T1000 (cell line): ENCODE data around the gene GSTP1.
A peak's percentile ranks its signal among the peaks of the same experiment; 100 is the strongest.
"Not testable (repeated sequence)": the region's sequence is repeated elsewhere in the genome, so short reads cannot be mapped to it uniquely, and the experiment has no call there.

Experiments
- DNase-seq: peaks from one replicate; lab custom pipeline; 2025; ENCODE audit warnings: mixed read lengths; lab: John Stamatoyannopoulos, UW

The GSTP1 gene

GRCh38 chr11:67614730-67615714, 31.4 kb downstream of the GSTP1 start:
- peak; percentile 8 for DNase-seq

GRCh38 chr11:67615728-67616430, 32.3 kb downstream of the GSTP1 start:
- no peak for DNase-seq

DNA sequence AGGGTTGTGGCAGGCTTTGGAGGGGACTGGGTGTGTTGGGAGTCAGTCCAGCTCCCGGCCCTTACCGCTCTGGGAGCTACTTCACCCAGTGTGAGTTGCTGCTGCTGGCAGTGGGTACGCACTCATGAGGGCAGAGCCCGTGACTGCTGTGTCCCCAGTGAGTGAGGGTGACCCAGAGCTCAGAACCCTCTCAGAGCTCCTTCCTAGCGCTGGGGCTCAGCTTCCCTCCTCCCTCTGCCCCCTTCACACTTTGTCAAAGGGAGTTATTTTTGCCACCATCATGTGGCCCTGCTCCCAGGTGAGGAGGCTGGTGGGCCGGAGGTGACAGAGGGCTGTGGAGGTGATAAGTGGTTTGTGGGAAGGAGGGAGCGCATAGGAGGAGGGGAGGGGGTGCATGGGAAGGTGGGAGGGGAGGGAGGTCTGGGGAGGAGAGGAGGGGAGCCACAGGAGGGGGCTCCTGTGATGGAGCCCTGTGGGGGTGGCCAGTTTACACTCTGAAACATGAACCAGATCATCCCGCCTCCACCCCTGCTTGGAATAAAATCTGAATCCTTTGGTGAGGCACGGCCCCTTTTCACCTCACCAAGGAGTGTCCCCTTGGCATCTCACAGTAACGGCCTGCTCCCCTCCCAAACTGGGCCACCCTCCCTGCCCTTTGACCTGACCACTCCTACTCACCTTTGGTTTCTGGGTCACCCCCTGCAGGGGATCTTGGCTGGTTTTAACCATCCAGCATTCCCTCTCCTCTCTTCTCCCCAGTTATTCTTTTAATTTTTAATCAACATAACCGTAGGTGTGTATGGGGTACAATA, 33.0 kb downstream of the GSTP1 start:
- DNase-seq = no peak

DNA sequence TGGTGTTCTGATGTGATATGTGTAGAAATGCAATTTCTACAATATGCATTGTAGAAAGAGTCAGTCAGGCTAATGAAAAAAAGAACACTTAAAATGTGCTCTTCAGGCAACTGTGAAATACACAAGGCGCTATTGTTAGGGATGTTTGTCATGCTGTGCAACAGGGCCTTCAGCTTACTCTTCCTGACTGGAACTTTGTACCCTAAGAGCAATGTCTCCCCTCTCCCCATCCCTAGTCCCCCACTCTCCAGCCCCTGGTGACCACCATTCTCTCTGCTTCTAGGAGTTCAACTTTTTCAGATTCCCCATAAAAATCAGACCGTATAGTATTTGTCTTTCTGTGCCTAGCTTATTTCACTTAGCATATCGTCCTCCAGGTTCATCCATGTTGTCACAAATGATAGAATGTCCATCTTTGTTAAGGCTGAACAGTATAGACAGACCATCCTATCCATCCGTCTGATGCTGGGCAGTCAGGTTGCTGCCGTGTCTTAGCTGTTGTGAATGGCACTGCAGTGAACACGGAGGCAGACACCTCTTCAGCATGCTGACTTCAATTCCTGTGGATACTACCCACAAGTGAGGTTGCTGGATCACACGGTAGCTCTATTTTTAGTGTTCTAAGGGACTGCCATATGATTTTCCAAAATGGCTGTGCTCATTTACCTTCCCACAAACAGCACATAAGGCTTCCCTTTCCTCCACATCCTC, 33.8 kb downstream of the GSTP1 start:
- no peak for DNase-seq

GRCh38 chr11:67618901-67619659, 35.5 kb downstream of the GSTP1 start:
- DNase-seq = not testable (repeated sequence)

DNA sequence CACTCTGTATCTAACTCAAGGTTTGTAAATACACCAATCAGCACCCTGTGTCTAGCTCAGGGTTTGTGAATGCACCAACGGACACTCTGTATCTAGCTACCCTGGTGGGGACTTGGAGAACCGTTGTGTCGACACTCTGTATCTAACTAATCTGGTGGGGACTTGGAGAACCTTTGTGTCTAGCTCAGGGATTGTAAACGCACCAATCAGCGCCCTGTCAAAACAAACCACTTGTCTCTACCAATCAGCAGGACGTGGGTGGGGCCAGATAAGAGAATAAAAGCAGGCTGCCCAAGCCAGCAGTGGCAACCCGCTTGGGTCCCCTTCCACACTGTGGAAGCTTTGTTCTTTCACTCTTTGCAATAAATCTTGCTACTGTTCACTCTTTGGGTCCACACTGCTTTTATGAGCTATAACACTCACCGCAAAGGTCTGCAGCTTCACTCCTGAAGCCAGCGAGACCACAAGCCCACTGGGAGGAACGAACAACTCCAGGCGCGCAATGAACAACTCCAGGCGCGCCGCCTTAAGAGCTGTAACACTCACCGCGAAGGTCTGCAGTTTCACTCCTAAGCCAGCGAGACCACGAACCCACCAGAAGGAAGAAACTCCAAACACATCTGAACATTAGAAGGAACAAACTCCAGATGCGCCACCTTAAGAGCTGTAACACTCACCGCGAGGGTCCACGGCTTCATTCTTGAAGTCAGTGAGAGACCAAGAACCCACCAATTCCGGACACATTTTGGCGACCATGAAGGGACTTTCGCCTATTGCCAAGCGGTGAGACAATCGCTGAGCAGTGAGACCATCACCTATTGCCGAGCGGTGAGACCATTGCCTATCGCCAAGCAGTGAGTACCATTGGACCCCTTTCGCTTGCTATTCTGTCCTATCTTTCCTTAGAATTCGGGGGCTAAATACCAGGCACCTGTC, 36.3 kb downstream of the GSTP1 start:
- DNase-seq = not testable (repeated sequence)

DNA sequence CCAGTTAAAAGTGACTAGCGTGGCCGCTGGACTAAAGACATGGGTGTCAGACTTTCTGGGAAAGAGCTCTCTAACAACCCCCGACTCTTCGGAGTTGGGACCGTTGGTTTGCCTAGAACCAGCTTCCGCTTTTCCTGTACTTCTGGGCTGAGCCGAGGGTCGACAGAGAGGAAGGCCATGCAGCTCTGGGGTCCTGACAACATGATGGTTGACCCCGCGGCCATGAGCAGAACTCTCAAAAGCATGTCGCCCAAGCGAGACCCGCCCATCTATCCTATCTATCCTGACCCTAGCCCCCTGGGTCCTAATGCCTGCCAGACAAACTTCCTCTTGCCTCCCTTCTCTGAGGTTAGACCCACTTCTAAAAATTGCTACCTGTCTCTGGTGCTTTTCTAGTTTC, 37.0 kb downstream of the GSTP1 start:
- not testable (repeated sequence) for DNase-seq

GRCh38 chr11:67621928-67622327, 38.3 kb downstream of the GSTP1 start:
- not testable (repeated sequence) for DNase-seq

DNA sequence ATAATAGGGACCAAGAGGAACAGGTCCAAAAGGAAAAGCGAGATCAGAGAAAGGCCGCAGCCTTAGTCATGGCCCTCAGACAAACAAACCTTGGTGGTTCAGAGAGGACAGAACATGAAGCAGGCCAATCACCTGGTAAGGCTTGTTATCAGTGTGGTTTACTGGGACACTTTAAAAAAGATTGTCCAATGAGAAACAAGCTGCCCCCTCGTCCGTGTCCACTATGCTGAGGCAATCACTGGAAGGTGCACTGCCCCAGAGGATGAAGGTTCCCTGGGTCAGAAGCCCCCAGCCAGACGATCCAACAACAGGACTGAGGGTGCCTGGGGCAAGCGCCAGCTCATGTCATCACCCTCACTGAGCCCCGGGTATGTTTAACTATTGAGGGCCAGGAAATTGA, 39.3 kb downstream of the GSTP1 start:
- DNase-seq = not testable (repeated sequence)

DNA sequence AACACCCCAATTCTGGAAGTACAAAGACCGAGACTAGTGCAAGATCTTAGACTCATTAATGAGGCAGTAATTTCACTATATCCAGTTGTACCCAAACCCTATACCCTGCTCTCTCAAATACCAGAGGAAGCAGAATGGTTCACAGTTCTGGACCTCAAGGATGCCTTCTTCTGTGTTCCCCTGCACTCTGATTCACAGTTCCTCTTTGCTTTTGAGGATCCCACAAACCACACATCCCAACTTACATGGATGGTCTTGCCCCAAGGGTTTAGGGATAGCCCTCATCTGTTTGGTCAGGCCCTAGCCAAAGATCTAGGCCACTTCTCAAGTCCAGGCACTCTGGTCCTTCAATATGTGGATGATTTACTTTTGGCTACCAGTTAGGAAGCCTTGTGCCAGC, 40.2 kb downstream of the GSTP1 start:
- DNase-seq = not testable (repeated sequence)

DNA sequence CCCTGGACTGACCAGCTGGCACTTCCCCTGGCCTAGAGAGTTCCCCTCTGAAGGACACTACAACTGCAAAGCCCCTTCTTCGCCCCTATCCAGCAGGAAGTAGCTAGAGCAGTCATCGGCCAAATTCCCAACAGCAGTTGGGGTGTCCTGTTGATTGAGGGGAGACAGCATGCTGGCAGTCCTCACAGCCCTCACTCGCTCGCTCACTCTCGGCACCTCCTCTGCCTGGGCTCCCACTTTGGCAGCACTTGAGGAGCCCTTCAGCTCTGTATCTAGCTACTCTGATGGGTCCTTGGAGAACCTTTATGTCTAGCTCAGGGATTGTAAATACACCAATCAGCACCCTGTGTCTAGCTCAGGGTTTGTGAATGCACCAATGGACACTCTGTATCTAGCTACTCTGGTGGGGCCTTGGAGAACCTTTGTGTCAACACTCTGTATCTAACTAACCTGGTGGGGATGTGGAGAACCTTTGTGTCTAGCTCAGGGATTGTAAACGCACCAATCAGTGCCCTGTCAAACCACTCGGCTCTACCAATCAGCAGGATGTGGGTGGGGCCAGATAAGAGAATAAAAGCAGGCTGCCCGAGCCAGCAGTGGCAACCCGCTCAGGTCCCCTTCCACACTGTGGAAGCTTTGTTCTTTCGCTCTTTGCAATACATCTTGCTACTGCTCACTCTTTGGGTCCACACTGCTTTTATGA, 42.7 kb downstream of the GSTP1 start:
- not testable (repeated sequence) for DNase-seq

DNA sequence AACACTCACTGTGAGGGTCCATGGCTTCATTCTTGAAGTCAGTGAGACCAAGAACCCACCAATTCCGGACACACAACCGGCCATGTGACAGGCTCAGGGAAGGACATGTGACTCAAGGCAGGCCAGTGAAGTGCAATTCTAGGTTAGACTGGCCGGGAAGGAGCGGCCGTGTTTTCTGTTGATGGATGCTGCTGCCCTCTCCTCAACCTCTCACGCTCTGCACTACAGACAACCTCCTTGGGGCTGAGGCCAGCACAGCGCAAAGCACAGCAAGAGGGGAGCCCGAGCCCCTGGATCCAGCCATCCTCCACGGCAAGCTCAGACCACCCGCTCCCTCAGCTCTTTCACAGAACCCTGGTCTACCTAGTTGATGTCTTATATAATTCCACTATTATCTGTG, 43.4 kb downstream of the GSTP1 start:
- no peak for DNase-seq

DNA sequence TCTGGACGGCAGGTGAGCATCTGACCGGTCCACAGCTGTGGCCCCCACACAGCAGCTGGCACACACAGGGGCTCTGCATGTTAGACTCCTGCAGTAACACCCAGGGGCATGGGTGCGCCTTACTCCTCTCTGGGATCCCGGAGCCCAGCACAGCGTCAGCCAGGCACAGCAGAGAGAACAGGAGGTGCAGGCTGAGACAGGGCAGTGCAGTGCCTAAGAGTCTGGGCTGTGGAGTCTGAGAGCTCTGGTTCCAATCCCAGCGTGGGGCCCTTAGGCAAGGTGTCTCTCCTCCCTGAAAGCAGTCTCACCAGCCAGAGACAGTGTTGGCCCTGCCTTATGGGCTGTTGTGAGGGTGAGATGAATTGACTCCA, 43.8 kb downstream of the GSTP1 start:
- DNase-seq = no peak

- DNase-seq = no peak
Measured at GRCh38 chr11:67627812-67628624, 44.4 kb downstream of the GSTP1 start.

DNA sequence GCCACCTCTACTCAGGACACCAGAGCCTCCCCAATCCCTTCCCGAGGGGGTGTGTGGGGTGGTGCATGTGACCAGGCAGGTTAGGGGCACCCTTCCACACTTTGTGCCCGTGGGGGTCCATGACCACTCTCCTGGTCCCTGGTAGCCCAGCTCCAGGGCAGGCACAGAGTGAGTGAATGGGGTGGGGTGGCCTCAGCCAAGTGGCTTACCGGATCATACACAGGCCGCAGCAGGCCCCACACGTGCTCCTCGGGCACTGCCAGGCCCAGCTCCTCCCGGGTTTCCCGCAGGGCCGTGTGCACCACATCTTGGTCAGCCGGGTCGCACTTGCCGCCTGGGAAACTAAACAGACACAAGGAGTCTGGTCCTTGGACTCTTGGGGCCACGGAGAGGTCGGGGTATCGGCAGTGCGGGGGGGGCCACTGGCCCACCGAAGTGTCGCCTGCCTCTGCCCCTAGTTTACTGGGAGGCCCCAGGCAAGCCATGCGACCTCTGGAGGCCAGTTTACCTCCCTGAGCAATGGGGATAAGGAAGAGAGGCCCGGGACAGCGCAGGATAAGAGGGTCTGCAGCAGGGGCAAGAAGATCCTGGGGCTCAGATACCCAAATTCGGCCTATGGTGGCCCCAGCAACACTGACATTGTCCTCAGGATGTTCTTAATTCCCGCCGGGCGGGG, 45.2 kb downstream of the GSTP1 start:
- DNase-seq = no peak

- peak; percentile 81 for DNase-seq
Measured at GRCh38 chr11:67629386-67630227, 46.0 kb downstream of the GSTP1 start, which contains the start of gene NUDT8. Gene NUDT8, minus strand, starts transcription at chr11:67629937. Its CDS starts 26 bp downstream, at chr11:67629911.
